Spinal cord (tissue), 10 donors: ENCODE data around the gene USP12. TPM values are rescaled to one million over a fixed set of nuclear protein-coding genes. Genes with fewer than 3 reads are reported as not detected.
"Not testable (repeated sequence)": the region's sequence is repeated elsewhere in the genome, so short reads cannot be mapped to it uniquely, and the experiment has no call there.

Experiments used
- DNase-seq, 6 donors: peaks; one replicate each; pipeline versions ENCODE4 v3.0.0 to v3.0.0-alpha.2; 2013 to 2015; ENCODE audit warnings: low spot score in 6 of 6, low read depth in 4 of 6
- H3K27ac ChIP-seq: one replicate; pipeline ENCODE4 v1.5.1; 2013; ENCODE audit warnings: low read depth, low read length, control low read depth
- H3K27me3 ChIP-seq: one replicate; pipeline ENCODE4 v1.6.1; 2013; ENCODE audit warnings: low read length; ENCODE audit not compliant: control insufficient read depth, insufficient read depth
- H3K36me3 ChIP-seq: one replicate; pipeline ENCODE4 v1.6.1; 2013; ENCODE audit warnings: low read length; ENCODE audit not compliant: control insufficient read depth, insufficient read depth
- H3K4me1 ChIP-seq: one replicate; pipeline ENCODE4 v1.6.1; 2013; ENCODE audit warnings: low read length; ENCODE audit not compliant: control insufficient read depth, insufficient read depth
- H3K4me3 ChIP-seq: one replicate; pipeline ENCODE4 v1.5.1; 2013; ENCODE audit warnings: low read depth, low read length, control low read depth
- H3K9me3 ChIP-seq: one replicate; pipeline ENCODE4 v1.6.1; 2013; ENCODE audit warnings: low read length; ENCODE audit not compliant: control insufficient read depth, insufficient read depth
- WGBS: methylation state at CpG from one replicate; pipeline ENCODE4 v1.1.5; 2013; ENCODE audit warnings: missing lambda C conversion rate; ENCODE audit not compliant: insufficient coverage; 5-methylcytosine and 5-hydroxymethylcytosine counted together
- polyA plus RNA-seq, 2 donors: library from polyadenylated mRNA; unstranded; fragments of 120-200 nt; gene quantifications; one replicate each; pipeline ENCODE4 v1.2.1, GENCODE V29; 2013; ENCODE audit not compliant: insufficient read length in 2 of 2
- total RNA-seq, 2 donors: library from RNA; depleted of rRNA in 1 of 2; stranded (reverse); fragments of 120-200 nt in 1 of 2; fragments of >200 nt in 1 of 2; gene quantifications; one replicate each; pipeline versions ENCODE4 v1.2.3 to v1.2.4, GENCODE V29; 2013 to 2014
- donor health status: healthy.

Gene USP12
- total and polyA plus RNA-seq, 4 donors, result 20.6 to 70.7 (median 31.2) TPM

GRCh38 chr13:27203186-27203585 is 31.6 kb upstream of the USP12 start:
- no peak for DNase-seq

GRCh38 chr13:27201661-27202060 is 30.1 kb upstream of the USP12 start:
- DNase-seq, result no peak
- WGBS, result 100% methylated on average over 1 of the region's 1 CpG
- Histone ChIP-seq H3K4me3 (no peak overlapping the region), H3K27me3 (no peaks in the 10 kb centered on the region), H3K4me1 (no peaks in the 10 kb centered on the region), H3K36me3 (no peaks in the 10 kb centered on the region), H3K9me3 (no peaks in the 10 kb centered on the region), H3K27ac (no peak overlapping the region)

More at GRCh38 chr13:27203186-27203585, 31.6 kb upstream of the USP12 start:
- H3K27me3 ChIP-seq, result no peaks in the 10 kb centered on the region
- H3K36me3 ChIP-seq, result no peaks in the 10 kb centered on the region
- no peaks in the 10 kb centered on the region for H3K4me1 ChIP-seq
- no peak overlapping the region for H3K4me3 ChIP-seq
- H3K9me3 ChIP-seq, result no peaks in the 10 kb centered on the region
- H3K27ac ChIP-seq, result no peak overlapping the region
- WGBS, result no CpG with 5 or more reads among the region's 4 CpGs

GRCh38 chr13:27200413-27201070 is 28.9 kb upstream of the USP12 start:
- Histone ChIP-seq H3K4me3 (no peak overlapping the region), H3K27ac (no peak overlapping the region), H3K36me3 (no peaks in the 10 kb centered on the region), H3K4me1 (no peaks in the 10 kb centered on the region), H3K27me3 (no peaks in the 10 kb centered on the region), H3K9me3 (no peaks in the 10 kb centered on the region)
- WGBS, result 60% methylated on average over 1 of the region's 1 CpG
- no peak for DNase-seq

- no peak overlapping the region for H3K4me3 ChIP-seq
- H3K27ac ChIP-seq, result no peak overlapping the region
- 20% methylated on average over 1 of the region's 2 CpGs for WGBS
- H3K27me3 ChIP-seq, result no peaks in the 10 kb centered on the region
- H3K4me1 ChIP-seq, result no peaks in the 10 kb centered on the region
- DNase-seq, result peak in 1 of 6 donors; percentile 6
- H3K36me3 ChIP-seq, result no peaks in the 10 kb centered on the region
- no peaks in the 10 kb centered on the region for H3K9me3 ChIP-seq
Observed at GRCh38 chr13:27199696-27200095, 28.1 kb upstream of the USP12 start.

GRCh38 chr13:27199211-27199610 is 27.6 kb upstream of the USP12 start:
- no peak overlapping the region for H3K4me3 ChIP-seq
- WGBS, result 73% methylated on average over 2 of the region's 3 CpGs

GRCh38 chr13:27194895-27195764 is 23.5 kb upstream of the USP12 start:
- H3K36me3 ChIP-seq, result no peaks in the 10 kb centered on the region
- H3K27me3 ChIP-seq, result no peaks in the 10 kb centered on the region
- no peaks in the 10 kb centered on the region for H3K9me3 ChIP-seq
- no peak overlapping the region for H3K4me3 ChIP-seq
- WGBS, result 72% methylated on average over 5 of the region's 9 CpGs
- no peaks in the 10 kb centered on the region for H3K4me1 ChIP-seq
- H3K27ac ChIP-seq, result no peak overlapping the region
- DNase-seq, result no peak

More at GRCh38 chr13:27199211-27199610, 27.6 kb upstream of the USP12 start:
- H3K4me1 ChIP-seq, result no peaks in the 10 kb centered on the region
- DNase-seq, result no peak
- no peak overlapping the region for H3K27ac ChIP-seq
- H3K27me3 ChIP-seq, result no peaks in the 10 kb centered on the region
- H3K36me3 ChIP-seq, result no peaks in the 10 kb centered on the region
- no peaks in the 10 kb centered on the region for H3K9me3 ChIP-seq

- WGBS, result 90% methylated on average over 2 of the region's 3 CpGs
- Histone ChIP-seq H3K4me1 (no peaks in the 10 kb centered on the region), H3K36me3 (no peaks in the 10 kb centered on the region), H3K9me3 (no peaks in the 10 kb centered on the region), H3K27me3 (no peaks in the 10 kb centered on the region), H3K27ac (no peak overlapping the region), H3K4me3 (no peak overlapping the region)
- no peak for DNase-seq
Observed at GRCh38 chr13:27194209-27194608, 22.6 kb upstream of the USP12 start.

- Histone ChIP-seq H3K4me1 (no peaks in the 10 kb centered on the region), H3K9me3 (no peaks in the 10 kb centered on the region), H3K27me3 (no peaks in the 10 kb centered on the region), H3K36me3 (no peaks in the 10 kb centered on the region), H3K4me3 (no peak overlapping the region), H3K27ac (no peak overlapping the region)
- DNase-seq, result no peak
- WGBS, result 98% methylated on average over 7 of the region's 10 CpGs
Observed at GRCh38 chr13:27193496-27193895, 21.9 kb upstream of the USP12 start.

- no peaks in the 10 kb centered on the region for H3K9me3 ChIP-seq
- no peak overlapping the region for H3K27ac ChIP-seq
- no peaks in the 10 kb centered on the region for H3K27me3 ChIP-seq
- H3K4me1 ChIP-seq, result no peaks in the 10 kb centered on the region
- no peaks in the 10 kb centered on the region for H3K36me3 ChIP-seq
- no CpG with 5 or more reads among the region's 1 CpG for WGBS
- H3K4me3 ChIP-seq, result no peak overlapping the region
- DNase-seq, result no peak
Observed at GRCh38 chr13:27192973-27193372, 21.4 kb upstream of the USP12 start.

GRCh38 chr13:27192367-27192766 is 20.8 kb upstream of the USP12 start:
- H3K27me3 ChIP-seq, H3K36me3 ChIP-seq, H3K9me3 ChIP-seq, H3K4me3 ChIP-seq, H3K27ac ChIP-seq, H3K4me1 ChIP-seq, DNase-seq: not testable (repeated sequence)
- 33% methylated on average over 1 of the region's 1 CpG for WGBS
